Breast epithelium (tissue), 3 donors: ENCODE results near the gene CNTNAP5.

Experiments
- POLR2AphosphoS5 ChIP-seq, 3 donors: sonication (generic); formaldehyde crosslinking; IDR thresholded peaks; one replicate each; pipeline ENCODE4 v1.6.1; 2017; ENCODE audit warnings: antibody characterized with exemption in 3 of 3
- TF ChIP-seq, protein P1 (sequence below), 3 donors: fragments of 450-650 bp; IDR thresholded peaks; one replicate each; pipeline ENCODE4 v1.5.1; 2016 to 2017; ENCODE audit warnings: antibody characterized with exemption in 3 of 3, mild to moderate bottlenecking in 3 of 3, moderate library complexity in 3 of 3

GRCh38 chr2:124689348-124689747 lies 664.3 kb downstream of the CNTNAP5 start:
- TF ChIP-seq, protein P1, sequence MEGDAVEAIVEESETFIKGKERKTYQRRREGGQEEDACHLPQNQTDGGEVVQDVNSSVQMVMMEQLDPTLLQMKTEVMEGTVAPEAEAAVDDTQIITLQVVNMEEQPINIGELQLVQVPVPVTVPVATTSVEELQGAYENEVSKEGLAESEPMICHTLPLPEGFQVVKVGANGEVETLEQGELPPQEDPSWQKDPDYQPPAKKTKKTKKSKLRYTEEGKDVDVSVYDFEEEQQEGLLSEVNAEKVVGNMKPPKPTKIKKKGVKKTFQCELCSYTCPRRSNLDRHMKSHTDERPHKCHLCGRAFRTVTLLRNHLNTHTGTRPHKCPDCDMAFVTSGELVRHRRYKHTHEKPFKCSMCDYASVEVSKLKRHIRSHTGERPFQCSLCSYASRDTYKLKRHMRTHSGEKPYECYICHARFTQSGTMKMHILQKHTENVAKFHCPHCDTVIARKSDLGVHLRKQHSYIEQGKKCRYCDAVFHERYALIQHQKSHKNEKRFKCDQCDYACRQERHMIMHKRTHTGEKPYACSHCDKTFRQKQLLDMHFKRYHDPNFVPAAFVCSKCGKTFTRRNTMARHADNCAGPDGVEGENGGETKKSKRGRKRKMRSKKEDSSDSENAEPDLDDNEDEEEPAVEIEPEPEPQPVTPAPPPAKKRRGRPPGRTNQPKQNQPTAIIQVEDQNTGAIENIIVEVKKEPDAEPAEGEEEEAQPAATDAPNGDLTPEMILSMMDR (IDR thresholded peaks at IDR 0.05), result no peak
- no peak for TF ChIP-seq POLR2AphosphoS5 (IDR thresholded peaks at IDR 0.05)
